ENCODE results near the gene CD300A. TPM values are rescaled to one million over a fixed set of nuclear protein-coding genes. Genes with fewer than 3 reads are reported as not detected.

CD300A gene
- total RNA-seq, 1 experiment from 2014 or later = not detected

- H3K27ac ChIP-seq (ENCODE audit: low read length) = no peak overlapping the region
- peak overlapping the region; percentile 98 for H2AFZ ChIP-seq (ENCODE audit: low read length)
- ATAC-seq (peak; percentile 93), DNase-seq (peak; percentile 88)
- H3K79me2 ChIP-seq (ENCODE audit: low read length) = no peaks in the 10 kb centered on the region
- intact Hi-C loops (cut with micrococcal nuclease) = loop anchor here (1.0 kb wide), 1 partner anchor 23 kb away; no protein-coding TSS in a partner anchor
- no peaks in the 10 kb centered on the region for H3F3A ChIP-seq (ENCODE audit: low read length, unreplicated experiment)
- peak overlapping the region; percentile 74 for H3K4me3 ChIP-seq (ENCODE audit: low read length)
- H3K27me3 ChIP-seq (ENCODE audit: low read length) = no peaks in the 10 kb centered on the region
- no peaks in the 10 kb centered on the region for H4K20me1 ChIP-seq (ENCODE audit: low read length)
- peaks cover 3% of the 10 kb centered on the region; the same call in 1 of the 2 replicates for H3K36me3 ChIP-seq (ENCODE audit: low read depth, low read length)
- POLR2A ChIA-PET (ENCODE audit: unreplicated experiment) = interaction anchor here (0.6 to 1.0 kb wide), 3 partner anchors 10 to 36 kb away, joined by 3 to 11 read pairs (median 5); no protein-coding TSS in a partner anchor
- H3K4me2 ChIP-seq (ENCODE audit: low read length) = peak overlapping the region; percentile 100
- no peaks in the 10 kb centered on the region for H3K9me2 ChIP-seq (replicated peaks; ENCODE audit: low read length)
- CTCF ChIA-PET = interaction anchor here (0.6 to 4.1 kb wide), 4 partner anchors 23 to 85 kb away, joined by 3 to 47 read pairs (median 4); no protein-coding TSS in a partner anchor
- H3K9me3 ChIP-seq (ENCODE audit: low read length) = no peaks in the 10 kb centered on the region
- TF ChIP-seq EZH2 (IDR thresholded peaks at IDR 0.05; ENCODE audit: low read length, unreplicated experiment) = no peak
- no peak for TF ChIP-seq EZH2phosphoT487 (IDR thresholded peaks at IDR 0.05; ENCODE audit: borderline replicate concordance, low read length)
- no peak for TF ChIP-seq CTCF (conservative IDR thresholded peaks at IDR 0.05; ENCODE audit: low read depth, low read length)
- no peak overlapping the region for H3K9ac ChIP-seq (ENCODE audit: low read length)
- no TSS peak for BruUV-seq (replicated peaks)
- peaks cover 14% of the 10 kb centered on the region for H3K4me1 ChIP-seq (ENCODE audit: insufficient read depth, low read length)
These were observed 12.7 kb upstream of the CD300A start for GRCh38 chr17:74453665-74454196.

GRCh38 chr17:74454197-74455024 lies 12.0 kb upstream of the CD300A start:
- H3K4me3 ChIP-seq (ENCODE audit: low read length) = peak overlapping the region; percentile 74
- intact Hi-C loops (cut with micrococcal nuclease) = loop anchor here (1.0 kb wide), 1 partner anchor 24 kb away; no protein-coding TSS in a partner anchor
- DNase-seq (no peak), ATAC-seq (peak; percentile 41)
- no peaks in the 10 kb centered on the region for H3K36me3 ChIP-seq (ENCODE audit: low read depth, low read length)
- H3K9me2 ChIP-seq (replicated peaks; ENCODE audit: low read length) = no peaks in the 10 kb centered on the region
- BruUV-seq (replicated peaks) = no TSS peak
- no peaks in the 10 kb centered on the region for H3F3A ChIP-seq (ENCODE audit: low read length, unreplicated experiment)
- peak overlapping the region; percentile 100 for H3K4me2 ChIP-seq (ENCODE audit: low read length)
- no peak for TF ChIP-seq CTCF (conservative IDR thresholded peaks at IDR 0.05; ENCODE audit: low read depth, low read length)
- TF ChIP-seq EZH2 (IDR thresholded peaks at IDR 0.05; ENCODE audit: low read length, unreplicated experiment) = no peak
- TF ChIP-seq EZH2phosphoT487 (IDR thresholded peaks at IDR 0.05; ENCODE audit: borderline replicate concordance, low read length) = no peak
- no peaks in the 10 kb centered on the region for H4K20me1 ChIP-seq (ENCODE audit: low read length)
- H2AFZ ChIP-seq (ENCODE audit: low read length) = peak overlapping the region; percentile 98
- peak overlapping the region; percentile 56 for H3K9ac ChIP-seq (ENCODE audit: low read length)
- ChIA-PET POLR2A (ENCODE audit: unreplicated experiment) (interaction anchor here (0.6 to 1.0 kb wide), 3 partner anchors 11 to 37 kb away, joined by 3 to 11 read pairs (median 5); no protein-coding TSS in a partner anchor), CTCF (interaction anchor here (0.6 to 4.1 kb wide), 4 partner anchors 24 to 86 kb away, joined by 3 to 47 read pairs (median 4); no protein-coding TSS in a partner anchor)
- H3K27me3 ChIP-seq (ENCODE audit: low read length) = no peaks in the 10 kb centered on the region
- H3K27ac ChIP-seq (ENCODE audit: low read length) = no peak overlapping the region
- no peaks in the 10 kb centered on the region for H3K9me3 ChIP-seq (ENCODE audit: low read length)
- no peaks in the 10 kb centered on the region for H3K79me2 ChIP-seq (ENCODE audit: low read length)
- H3K4me1 ChIP-seq (ENCODE audit: insufficient read depth, low read length) = peaks cover 14% of the 10 kb centered on the region
